HG02938 (cell line): ENCODE data around the gene NFAT5.
"Not testable (repeated sequence)": the region's sequence is repeated elsewhere in the genome, so short reads cannot be mapped to it uniquely, and the experiment has no call there.

Experiments
- ATAC-seq: cut with Tn5 transposase; IDR thresholded peaks from one replicate; pipeline ENCODE4 v1.9.1; 2021; ENCODE audit warnings: mild to moderate bottlenecking, moderate library complexity; ENCODE audit not compliant: unreplicated experiment

NFAT5 gene

GRCh38 chr16:69727916-69728270 lies 162.1 kb downstream of the NFAT5 start:
- ATAC-seq, result no peak

GRCh38 chr16:69729030-69729429 lies 163.3 kb downstream of the NFAT5 start:
- not testable (repeated sequence) for ATAC-seq

- ATAC-seq, result not testable (repeated sequence)
Measured at GRCh38 chr16:69731280-69731679, 165.5 kb downstream of the NFAT5 start.

GRCh38 chr16:69732101-69732500 lies 166.3 kb downstream of the NFAT5 start:
- no peak for ATAC-seq

- ATAC-seq, result no peak
Measured at GRCh38 chr16:69741519-69741918, 175.8 kb downstream of the NFAT5 start.

- no peak for ATAC-seq
Measured at GRCh38 chr16:69741951-69742904, 176.5 kb downstream of the NFAT5 start.

GRCh38 chr16:69744363-69745231 lies 178.8 kb downstream of the NFAT5 start:
- ATAC-seq, result no peak

GRCh38 chr16:69745232-69745612 lies 179.5 kb downstream of the NFAT5 start:
- ATAC-seq, result no peak

- ATAC-seq, result no peak
Measured at GRCh38 chr16:69745959-69746358, 180.2 kb downstream of the NFAT5 start.

- ATAC-seq, result no peak
Measured at GRCh38 chr16:69747115-69747514, 181.3 kb downstream of the NFAT5 start.

- no peak for ATAC-seq
Measured at GRCh38 chr16:69748694-69749345, 183.1 kb downstream of the NFAT5 start.

GRCh38 chr16:69754143-69754468 lies 188.3 kb downstream of the NFAT5 start:
- ATAC-seq, result no peak
